Thymus (tissue), 11 donors: ENCODE data around the gene YKT6. TPM values are rescaled to one million over a fixed set of nuclear protein-coding genes. Genes with fewer than 3 reads are reported as not detected.

Experiments
- DNase-seq, 9 donors: peaks; one replicate each; pipeline ENCODE4 v3.0.0-alpha.2; 2013; ENCODE audit warnings: low spot score in 9 of 9, low read depth in 6 of 9, missing footprints in 1 of 9
- H3K27ac ChIP-seq, 2 donors: one replicate each; pipeline ENCODE4 v1.5.1; 2013; ENCODE audit warnings: control low read depth in 1 of 2, low read depth in 1 of 2, low read length in 1 of 2, mild to moderate bottlenecking in 1 of 2, moderate library complexity in 1 of 2
- H3K27me3 ChIP-seq, 2 donors: one replicate each; pipeline ENCODE4 v1.5.1; 2013; ENCODE audit warnings: low read length in 1 of 2; ENCODE audit not compliant: control insufficient read depth in 2 of 2, insufficient read depth in 1 of 2
- H3K36me3 ChIP-seq, 2 donors: one replicate each; pipeline ENCODE4 v1.5.1; 2013; ENCODE audit warnings: low read length in 1 of 2, mild to moderate bottlenecking in 1 of 2, moderate library complexity in 1 of 2; ENCODE audit not compliant: control insufficient read depth in 2 of 2, insufficient read depth in 2 of 2
- H3K4me1 ChIP-seq, 2 donors: one replicate each; pipeline ENCODE4 v1.5.1; 2013; ENCODE audit warnings: low read length in 2 of 2; ENCODE audit not compliant: control insufficient read depth in 2 of 2, insufficient read depth in 2 of 2
- H3K4me3 ChIP-seq, 2 donors: one replicate each; pipeline ENCODE4 v1.5.1; 2013; ENCODE audit warnings: low read length in 2 of 2, control low read depth in 1 of 2, mild to moderate bottlenecking in 1 of 2
- H3K9me3 ChIP-seq, 2 donors: one replicate each; pipeline ENCODE4 v1.5.1; 2013; ENCODE audit warnings: low read length in 1 of 2, mild to moderate bottlenecking in 1 of 2; ENCODE audit not compliant: control insufficient read depth in 2 of 2, insufficient read depth in 1 of 2
- WGBS: extraction: QIAGEN DNeasy Blood & Tissue Kit; methylation state at CpG from one replicate; pipeline ENCODE4 v1.1.7; 2013; 5-methylcytosine and 5-hydroxymethylcytosine counted together
- polyA plus RNA-seq: library from polyadenylated mRNA; stranded (reverse); fragments of 200-250 nt; gene quantifications from one replicate; pipeline ENCODE4 v1.2.3, GENCODE V29; 2013
- total RNA-seq: library from RNA; stranded (reverse); fragments of 120-200 nt; gene quantifications from one replicate; pipeline ENCODE4 v1.2.4, GENCODE V29; 2013
- donor health status: healthy.

The YKT6 gene
- total and polyA plus RNA-seq, 2 donors, result 38.9 to 44.0 TPM

GRCh38 chr7:44218418-44219201, 17.8 kb downstream of the YKT6 start:
- Histone ChIP-seq H3K36me3 (peaks cover 0 to 2% of the 10 kb centered on the region in 2 donors), H3K9me3 (no peaks in the 10 kb centered on the region), H3K27me3 (no peaks in the 10 kb centered on the region), H3K4me1 (peaks cover 0 to 35% of the 10 kb centered on the region in 2 donors), H3K4me3 (no peak overlapping the region), H3K27ac (no peak overlapping the region)
- no peak for DNase-seq
- 91% methylated on average over 26 of the region's 26 CpGs for WGBS

- H3K27me3 ChIP-seq, result no peaks in the 10 kb centered on the region
- no peak overlapping the region for H3K27ac ChIP-seq
- H3K4me1 ChIP-seq, result peaks cover 0 to 34% of the 10 kb centered on the region in 2 donors
- H3K9me3 ChIP-seq, result no peaks in the 10 kb centered on the region
- no peak for DNase-seq
- no peaks in the 10 kb centered on the region for H3K36me3 ChIP-seq
- 98% methylated on average over 18 of the region's 18 CpGs for WGBS
- no peak overlapping the region for H3K4me3 ChIP-seq
These were observed 18.7 kb downstream of the YKT6 start for GRCh38 chr7:44219371-44220045.

GRCh38 chr7:44220046-44220357, 19.2 kb downstream of the YKT6 start:
- Histone ChIP-seq H3K4me3 (no peak overlapping the region), H3K4me1 (peaks cover 0 to 31% of the 10 kb centered on the region in 2 donors), H3K9me3 (no peaks in the 10 kb centered on the region), H3K36me3 (no peaks in the 10 kb centered on the region), H3K27me3 (peaks cover 0 to 3% of the 10 kb centered on the region in 2 donors), H3K27ac (no peak overlapping the region)
- no peak for DNase-seq
- WGBS, result 94% methylated on average over 26 of the region's 26 CpGs

GRCh38 chr7:44220358-44221112, 19.8 kb downstream of the YKT6 start:
- DNase-seq, result no peak
- Histone ChIP-seq H3K27me3 (peaks cover 0 to 7% of the 10 kb centered on the region in 2 donors), H3K9me3 (no peaks in the 10 kb centered on the region), H3K4me3 (no peak overlapping the region), H3K4me1 (peaks cover 0 to 29% of the 10 kb centered on the region in 2 donors), H3K27ac (no peak overlapping the region), H3K36me3 (no peaks in the 10 kb centered on the region)
- 89% methylated on average over 24 of the region's 24 CpGs for WGBS

- Histone ChIP-seq H3K27me3 (peaks cover 0 to 15% of the 10 kb centered on the region in 2 donors), H3K36me3 (no peaks in the 10 kb centered on the region), H3K4me1 (peaks cover 0 to 21% of the 10 kb centered on the region in 2 donors), H3K27ac (no peak overlapping the region), H3K9me3 (no peaks in the 10 kb centered on the region), H3K4me3 (no peak overlapping the region)
- no peak for DNase-seq
- WGBS, result 93% methylated on average over 30 of the region's 30 CpGs
These were observed 20.5 kb downstream of the YKT6 start for GRCh38 chr7:44221231-44221791.

- peaks cover 0 to 15% of the 10 kb centered on the region in 2 donors for H3K4me1 ChIP-seq
- H3K27me3 ChIP-seq, result peaks cover 0 to 17% of the 10 kb centered on the region in 2 donors
- H3K4me3 ChIP-seq, result no peak overlapping the region
- DNase-seq, result no peak
- 91% methylated on average over 11 of the region's 11 CpGs for WGBS
- no peaks in the 10 kb centered on the region for H3K9me3 ChIP-seq
- H3K27ac ChIP-seq, result no peak overlapping the region
- no peaks in the 10 kb centered on the region for H3K36me3 ChIP-seq
These were observed 21.3 kb downstream of the YKT6 start for GRCh38 chr7:44222074-44222473.

- WGBS, result 95% methylated on average over 11 of the region's 11 CpGs
- DNase-seq, result no peak
- Histone ChIP-seq H3K4me3 (no peak overlapping the region), H3K27ac (no peak overlapping the region), H3K9me3 (no peaks in the 10 kb centered on the region), H3K4me1 (peaks cover 0 to 14% of the 10 kb centered on the region in 2 donors), H3K36me3 (no peaks in the 10 kb centered on the region), H3K27me3 (peaks cover 0 to 17% of the 10 kb centered on the region in 2 donors)
These were observed 22.0 kb downstream of the YKT6 start for GRCh38 chr7:44222776-44223261.

GRCh38 chr7:44223362-44224079, 22.7 kb downstream of the YKT6 start:
- H3K27me3 ChIP-seq, result peaks cover 0 to 17% of the 10 kb centered on the region in 2 donors
- no peak for DNase-seq
- WGBS, result 84% methylated on average over 5 of the region's 5 CpGs
- peaks cover 0 to 9% of the 10 kb centered on the region in 2 donors for H3K4me1 ChIP-seq
- no peak overlapping the region for H3K4me3 ChIP-seq
- H3K9me3 ChIP-seq, result no peaks in the 10 kb centered on the region
- no peaks in the 10 kb centered on the region for H3K36me3 ChIP-seq
- no peak overlapping the region for H3K27ac ChIP-seq
